Measurements from ENCODE around the gene SPANXB1.
"Not testable (repeated sequence)": the region's sequence is repeated elsewhere in the genome, so short reads cannot be mapped to it uniquely, and the experiment has no call there.

Gene SPANXB1

GRCh38 chrX:141002568-141002967 lies at the start of gene SPANXB1:
SPANXB1 (plus strand) TSS chrX:141002594; CDS start chrX:141002694, 100 bp downstream.
- not testable (repeated sequence) for H3K9ac ChIP-seq, H3K4me2 ChIP-seq, H3K4me3 ChIP-seq, H3K27ac ChIP-seq, H4K20me1 ChIP-seq, H3K4me1 ChIP-seq, H3K9me3 ChIP-seq, H3K36me3 ChIP-seq
- peaks cover 23% of the 10 kb centered on the region for H3K27me3 ChIP-seq

GRCh38 chrX:140967036-140967435 lies 35.4 kb upstream of the SPANXB1 start:
- peaks cover 70% of the 10 kb centered on the region for H3K27me3 ChIP-seq
- no peak overlapping the region for H3K27ac ChIP-seq
- TF ChIP-seq Cebpa-rat (IDR thresholded peaks at IDR 0.05) = no peak

GRCh38 chrX:140971099-140971795 lies 31.1 kb upstream of the SPANXB1 start:
- Histone ChIP-seq H3K27me3 (peaks cover 83% of the 10 kb centered on the region), H3K9ac (no peak overlapping the region), H3K9me3 (no peaks in the 10 kb centered on the region), H3K4me2 (no peak overlapping the region), H3K27ac (no peak overlapping the region), H3K36me3 (no peaks in the 10 kb centered on the region), H3K4me3 (no peak overlapping the region), H4K20me1 (0 out of 2 replicates have a peak, but pooled peaks cover 7% of the 10 kb centered on the region), H3K4me1 (no peaks in the 10 kb centered on the region)
- TF ChIP-seq Cebpa-rat (IDR thresholded peaks at IDR 0.05) = no peak

More at GRCh38 chrX:140967036-140967435, 35.4 kb upstream of the SPANXB1 start:
- Histone ChIP-seq H3K4me2 (no peak overlapping the region), H3K9ac (no peak overlapping the region), H3K9me3 (no peaks in the 10 kb centered on the region), H3K4me1 (no peaks in the 10 kb centered on the region), H3K4me3 (no peak overlapping the region), H4K20me1 (peaks cover 7% of the 10 kb centered on the region; the same call in 1 of the 2 replicates), H3K36me3 (no peaks in the 10 kb centered on the region)

GRCh38 chrX:140975472-140975871 lies 26.9 kb upstream of the SPANXB1 start:
- H4K20me1 ChIP-seq = 0 out of 2 replicates have a peak, but pooled peaks cover 2% of the 10 kb centered on the region
- no peaks in the 10 kb centered on the region for H3K36me3 ChIP-seq
- H3K9me3 ChIP-seq = no peaks in the 10 kb centered on the region
- H3K4me3 ChIP-seq = no peak overlapping the region
- H3K9ac ChIP-seq = no peak overlapping the region
- no peak overlapping the region for H3K27ac ChIP-seq
- no peak overlapping the region for H3K4me2 ChIP-seq
- peaks cover 75% of the 10 kb centered on the region for H3K27me3 ChIP-seq
- no peaks in the 10 kb centered on the region for H3K4me1 ChIP-seq
- no peak for TF ChIP-seq Cebpa-rat (IDR thresholded peaks at IDR 0.05)

GRCh38 chrX:140980271-140980670 lies 22.1 kb upstream of the SPANXB1 start:
- no peak for TF ChIP-seq Cebpa-rat (IDR thresholded peaks at IDR 0.05)
- no peaks in the 10 kb centered on the region for H4K20me1 ChIP-seq
- no peak overlapping the region for H3K4me3 ChIP-seq
- H3K27me3 ChIP-seq = peaks cover 72% of the 10 kb centered on the region
- no peak overlapping the region for H3K4me2 ChIP-seq
- no peaks in the 10 kb centered on the region for H3K36me3 ChIP-seq
- H3K9me3 ChIP-seq = no peaks in the 10 kb centered on the region
- no peak overlapping the region for H3K27ac ChIP-seq
- H3K9ac ChIP-seq = no peak overlapping the region
- no peaks in the 10 kb centered on the region for H3K4me1 ChIP-seq

GRCh38 chrX:140983730-140984129 lies 18.7 kb upstream of the SPANXB1 start:
- no peaks in the 10 kb centered on the region for H3K36me3 ChIP-seq
- no peaks in the 10 kb centered on the region for H3K9me3 ChIP-seq
- peaks cover 79% of the 10 kb centered on the region for H3K27me3 ChIP-seq
- no peak overlapping the region for H3K4me2 ChIP-seq
- no peak overlapping the region for H3K4me3 ChIP-seq
- TF ChIP-seq Cebpa-rat (IDR thresholded peaks at IDR 0.05) = no peak
- H3K4me1 ChIP-seq = no peaks in the 10 kb centered on the region
- H3K9ac ChIP-seq = no peak overlapping the region
- no peak overlapping the region for H3K27ac ChIP-seq
- H4K20me1 ChIP-seq = no peaks in the 10 kb centered on the region

- not testable (repeated sequence) for H3K27ac ChIP-seq, H3K4me1 ChIP-seq, H3K4me2 ChIP-seq, H3K36me3 ChIP-seq, H3K9ac ChIP-seq, H3K9me3 ChIP-seq, H4K20me1 ChIP-seq, H3K4me3 ChIP-seq
- peaks cover 20% of the 10 kb centered on the region for H3K27me3 ChIP-seq
These were observed 2.8 kb downstream of the SPANXB1 start for GRCh38 chrX:141005243-141005642.

- H3K4me2 ChIP-seq, H3K27me3 ChIP-seq, H4K20me1 ChIP-seq, H3K36me3 ChIP-seq, H3K4me1 ChIP-seq, H3K9ac ChIP-seq, H3K27ac ChIP-seq, H3K9me3 ChIP-seq, H3K4me3 ChIP-seq: not testable (repeated sequence)
These were observed 41.9 kb downstream of the SPANXB1 start for GRCh38 chrX:141044246-141044645.

- not testable (repeated sequence) for H3K27ac ChIP-seq, H3K36me3 ChIP-seq, H3K4me2 ChIP-seq, H4K20me1 ChIP-seq, H3K27me3 ChIP-seq, H3K4me3 ChIP-seq, H3K9ac ChIP-seq, H3K4me1 ChIP-seq, H3K9me3 ChIP-seq
These were observed 47.5 kb downstream of the SPANXB1 start for GRCh38 chrX:141049878-141050277.

- H3K4me1 ChIP-seq, H4K20me1 ChIP-seq, H3K4me2 ChIP-seq, H3K27ac ChIP-seq, H3K9me3 ChIP-seq, H3K27me3 ChIP-seq, H3K9ac ChIP-seq, H3K4me3 ChIP-seq, H3K36me3 ChIP-seq: not testable (repeated sequence)
These were observed 49.7 kb downstream of the SPANXB1 start for GRCh38 chrX:141052098-141052497.
